HG03064 (cell line): ENCODE measurements around the gene HPCAL1.

Experiments used
- ATAC-seq: cut with Tn5 transposase; IDR thresholded peaks from one replicate; pipeline ENCODE4 v1.9.1; 2021; ENCODE audit warnings: low read depth; ENCODE audit not compliant: unreplicated experiment

Gene HPCAL1

GRCh38 chr2:10400568-10400977 lies 97.9 kb downstream of the HPCAL1 start:
- ATAC-seq = no peak

GRCh38 chr2:10400978-10401951 lies 98.6 kb downstream of the HPCAL1 start:
- no peak for ATAC-seq

GRCh38 chr2:10402062-10402585 lies 99.4 kb downstream of the HPCAL1 start:
- no peak for ATAC-seq

- ATAC-seq = no peak
Measured at GRCh38 chr2:10402653-10403215, 100.0 kb downstream of the HPCAL1 start.

- no peak for ATAC-seq
Measured at GRCh38 chr2:10404324-10405143, 101.8 kb downstream of the HPCAL1 start.

- no peak for ATAC-seq
Measured at GRCh38 chr2:10405448-10405847, 102.7 kb downstream of the HPCAL1 start.

- no peak for ATAC-seq
Measured at GRCh38 chr2:10406016-10406415, 103.3 kb downstream of the HPCAL1 start.

GRCh38 chr2:10406491-10407188 lies 103.9 kb downstream of the HPCAL1 start:
- no peak for ATAC-seq

- no peak for ATAC-seq
Measured at GRCh38 chr2:10407432-10407831, 104.7 kb downstream of the HPCAL1 start.

- ATAC-seq = peak; percentile 40
Measured at GRCh38 chr2:10407841-10408648, 105.3 kb downstream of the HPCAL1 start.

- ATAC-seq = peak; percentile 47
Measured at GRCh38 chr2:10408649-10409579, 106.2 kb downstream of the HPCAL1 start.

GRCh38 chr2:10410001-10410822 lies 107.5 kb downstream of the HPCAL1 start:
- ATAC-seq = peak; percentile 43

GRCh38 chr2:10410823-10411437 lies 108.2 kb downstream of the HPCAL1 start:
- ATAC-seq = no peak

GRCh38 chr2:10411557-10411956 lies 108.9 kb downstream of the HPCAL1 start:
- ATAC-seq = no peak

- ATAC-seq = no peak
Measured at GRCh38 chr2:10412380-10412779, 109.7 kb downstream of the HPCAL1 start.

GRCh38 chr2:10413503-10413902 lies 110.8 kb downstream of the HPCAL1 start:
- no peak for ATAC-seq

- no peak for ATAC-seq
Measured at GRCh38 chr2:10413991-10414451, 111.3 kb downstream of the HPCAL1 start.
